Measurements from ENCODE around the gene ASTN2.

DNA sequence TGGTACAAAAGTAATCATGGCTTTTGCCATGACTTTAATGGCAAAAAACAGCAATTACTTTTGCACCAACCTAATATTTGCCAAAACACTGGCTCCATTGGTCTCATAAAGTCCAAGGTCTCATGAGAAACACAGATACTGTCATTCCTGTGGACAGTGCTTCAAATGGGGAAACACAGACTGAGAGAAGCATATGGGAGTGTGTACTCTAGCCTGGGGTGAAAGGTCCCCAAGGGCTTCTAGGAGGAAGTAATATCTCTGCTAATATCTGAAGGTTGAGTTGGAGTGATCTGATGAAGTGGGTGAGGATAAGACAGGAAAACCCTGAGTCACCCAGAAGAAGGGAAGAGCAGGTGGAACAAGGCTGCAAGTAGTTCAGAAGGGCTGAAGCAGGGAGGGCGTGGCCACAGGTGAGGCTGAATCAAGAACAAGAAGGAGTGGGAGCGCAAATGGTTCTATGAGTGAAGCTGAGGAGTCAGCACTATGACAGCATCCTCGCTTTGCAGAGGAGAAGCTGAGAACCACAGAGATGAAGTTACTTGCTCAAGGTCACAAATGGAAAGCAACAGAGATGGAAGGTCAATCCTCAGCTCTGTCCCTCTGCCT is 164.1 kb downstream of the ASTN2 start:
- TF ChIP-seq, protein P1, sequence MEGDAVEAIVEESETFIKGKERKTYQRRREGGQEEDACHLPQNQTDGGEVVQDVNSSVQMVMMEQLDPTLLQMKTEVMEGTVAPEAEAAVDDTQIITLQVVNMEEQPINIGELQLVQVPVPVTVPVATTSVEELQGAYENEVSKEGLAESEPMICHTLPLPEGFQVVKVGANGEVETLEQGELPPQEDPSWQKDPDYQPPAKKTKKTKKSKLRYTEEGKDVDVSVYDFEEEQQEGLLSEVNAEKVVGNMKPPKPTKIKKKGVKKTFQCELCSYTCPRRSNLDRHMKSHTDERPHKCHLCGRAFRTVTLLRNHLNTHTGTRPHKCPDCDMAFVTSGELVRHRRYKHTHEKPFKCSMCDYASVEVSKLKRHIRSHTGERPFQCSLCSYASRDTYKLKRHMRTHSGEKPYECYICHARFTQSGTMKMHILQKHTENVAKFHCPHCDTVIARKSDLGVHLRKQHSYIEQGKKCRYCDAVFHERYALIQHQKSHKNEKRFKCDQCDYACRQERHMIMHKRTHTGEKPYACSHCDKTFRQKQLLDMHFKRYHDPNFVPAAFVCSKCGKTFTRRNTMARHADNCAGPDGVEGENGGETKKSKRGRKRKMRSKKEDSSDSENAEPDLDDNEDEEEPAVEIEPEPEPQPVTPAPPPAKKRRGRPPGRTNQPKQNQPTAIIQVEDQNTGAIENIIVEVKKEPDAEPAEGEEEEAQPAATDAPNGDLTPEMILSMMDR (conservative IDR thresholded peaks at IDR 0.05 in 1 of 2, IDR thresholded peaks at IDR 0.05 in 1 of 2; ENCODE audit: extremely low read depth in 1 of 2, insufficient read depth in 1 of 2, low read depth in 1 of 2, low read length in 2 of 2): no peak
- no peak for TF ChIP-seq EZH2 (IDR thresholded peaks at IDR 0.05; ENCODE audit: borderline replicate concordance, low read length)
